Measurements from ENCODE around the gene RBX1.
"Not testable (repeated sequence)": the region's sequence is repeated elsewhere in the genome, so short reads cannot be mapped to it uniquely, and the experiment has no call there.

RBX1 gene

GRCh38 chr22:40950962-40951794 lies at the start of gene RBX1:
Gene RBX1, plus strand, starts transcription at chr22:40951378. Its CDS starts 21 bp downstream, at chr22:40951399.
- peak; percentile 100 for DNase-seq (ENCODE audit: low spot score)

GRCh38 chr22:40904101-40904500 lies 47.1 kb upstream of the RBX1 start:
- DNase-seq (ENCODE audit: low spot score), result no peak

GRCh38 chr22:40908895-40909294 lies 42.3 kb upstream of the RBX1 start:
- no peak for DNase-seq (ENCODE audit: low spot score)

GRCh38 chr22:40911772-40912171 lies 39.4 kb upstream of the RBX1 start:
- DNase-seq (ENCODE audit: low spot score), result no peak

- DNase-seq (ENCODE audit: low spot score), result not testable (repeated sequence)
These were observed 38.2 kb upstream of the RBX1 start for GRCh38 chr22:40912987-40913386.

GRCh38 chr22:40919446-40919845 lies 31.7 kb upstream of the RBX1 start:
- DNase-seq (ENCODE audit: low spot score), result no peak

GRCh38 chr22:40920526-40920925 lies 30.7 kb upstream of the RBX1 start:
- DNase-seq (ENCODE audit: low spot score), result no peak

- no peak for DNase-seq (ENCODE audit: low spot score)
These were observed 28.5 kb upstream of the RBX1 start for GRCh38 chr22:40922484-40923303.

GRCh38 chr22:40928657-40929056 lies 22.5 kb upstream of the RBX1 start:
- no peak for DNase-seq (ENCODE audit: low spot score)

- no peak for DNase-seq (ENCODE audit: low spot score)
These were observed 18.8 kb upstream of the RBX1 start for GRCh38 chr22:40932396-40932795.

GRCh38 chr22:40939202-40939601 lies 12.0 kb upstream of the RBX1 start:
- no peak for DNase-seq (ENCODE audit: low spot score)

GRCh38 chr22:40951795-40952605 lies 822 bp downstream of the RBX1 start:
- DNase-seq (ENCODE audit: low spot score), result no peak

- DNase-seq (ENCODE audit: low spot score), result no peak
These were observed 2.3 kb downstream of the RBX1 start for GRCh38 chr22:40953471-40953870.

- no peak for DNase-seq (ENCODE audit: low spot score)
These were observed 2.9 kb downstream of the RBX1 start for GRCh38 chr22:40954113-40954512.

- no peak for DNase-seq (ENCODE audit: low spot score)
These were observed 4.4 kb downstream of the RBX1 start for GRCh38 chr22:40955571-40955970.

- no peak for DNase-seq (ENCODE audit: low spot score)
These were observed 6.4 kb downstream of the RBX1 start for GRCh38 chr22:40957601-40958000.

GRCh38 chr22:40958299-40958698 lies 7.1 kb downstream of the RBX1 start:
- DNase-seq (ENCODE audit: low spot score), result no peak

- no peak for DNase-seq (ENCODE audit: low spot score)
These were observed 9.0 kb downstream of the RBX1 start for GRCh38 chr22:40960145-40960544.

- DNase-seq (ENCODE audit: low spot score), result no peak
These were observed 15.0 kb downstream of the RBX1 start for GRCh38 chr22:40965936-40966725.

- no peak for DNase-seq (ENCODE audit: low spot score)
These were observed 15.5 kb downstream of the RBX1 start for GRCh38 chr22:40966726-40967085.

- DNase-seq (ENCODE audit: low spot score), result no peak
These were observed 16.1 kb downstream of the RBX1 start for GRCh38 chr22:40967111-40967760.

Data from left forelimb (tissue), 1 donor.